RCC 7860 (cell line): ENCODE data around the gene NKTR.
A peak's percentile ranks its signal among the peaks of the same experiment; 100 is the strongest.

Experiments used
- DNase-seq: peaks from one replicate; pipeline ENCODE4 v3.0.0-alpha.2; 2015; ENCODE audit warnings: low spot score
- FAIRE-seq: peaks from 2 replicates; lab custom pipeline; 2012; peaks lifted over from hg19 to GRCh38; lab: Jason Lieb, UNC

Gene NKTR

GRCh38 chr3:42647821-42648459 lies 47.5 kb downstream of the NKTR start:
- DNase-seq = no peak
- no peak for FAIRE-seq

GRCh38 chr3:42649006-42649405 lies 48.5 kb downstream of the NKTR start:
- no peak for DNase-seq
- no peak for FAIRE-seq

GRCh38 chr3:42649783-42650182 lies 49.3 kb downstream of the NKTR start:
- FAIRE-seq (no peak), DNase-seq (no peak)

GRCh38 chr3:42651248-42652091 lies 51.0 kb downstream of the NKTR start:
- DNase-seq = peak; percentile 62
- peak; percentile 67 for FAIRE-seq

GRCh38 chr3:42652251-42652610 lies 51.7 kb downstream of the NKTR start:
- DNase-seq (peak; percentile 13), FAIRE-seq (no peak)

- peak; percentile 90 for DNase-seq
- peak; percentile 92 for FAIRE-seq
These were observed 52.3 kb downstream of the NKTR start for GRCh38 chr3:42652611-42653302.

GRCh38 chr3:42653303-42653559 lies 52.7 kb downstream of the NKTR start:
- no peak for FAIRE-seq

GRCh38 chr3:42653560-42654330 lies 53.3 kb downstream of the NKTR start, which contains the start of gene ZBTB47:
Gene ZBTB47 (plus strand): TSS chr3:42653697. CDS start chr3:42658356, 4,659 bp downstream.
- DNase-seq = peak; percentile 14
- FAIRE-seq = no peak

More at GRCh38 chr3:42653303-42653559, 52.7 kb downstream of the NKTR start:
- no peak for DNase-seq

- peak; percentile 9 for DNase-seq
- FAIRE-seq = no peak
These were observed 54.1 kb downstream of the NKTR start for GRCh38 chr3:42654331-42655201.

GRCh38 chr3:42655331-42655888 lies 54.9 kb downstream of the NKTR start:
- no peak for DNase-seq
- FAIRE-seq = no peak

- FAIRE-seq (no peak), DNase-seq (peak; percentile 6)
These were observed 55.6 kb downstream of the NKTR start for GRCh38 chr3:42655980-42656679.

- DNase-seq (no peak), FAIRE-seq (no peak)
These were observed 56.5 kb downstream of the NKTR start for GRCh38 chr3:42656680-42657610.

- FAIRE-seq (no peak), DNase-seq (no peak)
These were observed 57.2 kb downstream of the NKTR start for GRCh38 chr3:42657675-42658074.

- FAIRE-seq (no peak), DNase-seq (no peak)
These were observed 57.7 kb downstream of the NKTR start for GRCh38 chr3:42658091-42658770.

GRCh38 chr3:42658771-42659390 lies 58.4 kb downstream of the NKTR start:
- DNase-seq (no peak), FAIRE-seq (no peak)

- DNase-seq (no peak), FAIRE-seq (no peak)
These were observed 59.1 kb downstream of the NKTR start for GRCh38 chr3:42659451-42660130.
